Raji (cell line): ENCODE results near the gene NTSR1.

Experiments
- POLR2A ChIP-seq: IDR thresholded peaks from 2 replicates; pipeline ENCODE4 v1.6.1; 2011; ENCODE audit warnings: low read depth, low read length, control low read depth; ENCODE audit not compliant: insufficient read depth

The NTSR1 gene

GRCh38 chr20:62685781-62686555 is 22.7 kb upstream of the NTSR1 start:
- TF ChIP-seq POLR2A = no peak

DNA sequence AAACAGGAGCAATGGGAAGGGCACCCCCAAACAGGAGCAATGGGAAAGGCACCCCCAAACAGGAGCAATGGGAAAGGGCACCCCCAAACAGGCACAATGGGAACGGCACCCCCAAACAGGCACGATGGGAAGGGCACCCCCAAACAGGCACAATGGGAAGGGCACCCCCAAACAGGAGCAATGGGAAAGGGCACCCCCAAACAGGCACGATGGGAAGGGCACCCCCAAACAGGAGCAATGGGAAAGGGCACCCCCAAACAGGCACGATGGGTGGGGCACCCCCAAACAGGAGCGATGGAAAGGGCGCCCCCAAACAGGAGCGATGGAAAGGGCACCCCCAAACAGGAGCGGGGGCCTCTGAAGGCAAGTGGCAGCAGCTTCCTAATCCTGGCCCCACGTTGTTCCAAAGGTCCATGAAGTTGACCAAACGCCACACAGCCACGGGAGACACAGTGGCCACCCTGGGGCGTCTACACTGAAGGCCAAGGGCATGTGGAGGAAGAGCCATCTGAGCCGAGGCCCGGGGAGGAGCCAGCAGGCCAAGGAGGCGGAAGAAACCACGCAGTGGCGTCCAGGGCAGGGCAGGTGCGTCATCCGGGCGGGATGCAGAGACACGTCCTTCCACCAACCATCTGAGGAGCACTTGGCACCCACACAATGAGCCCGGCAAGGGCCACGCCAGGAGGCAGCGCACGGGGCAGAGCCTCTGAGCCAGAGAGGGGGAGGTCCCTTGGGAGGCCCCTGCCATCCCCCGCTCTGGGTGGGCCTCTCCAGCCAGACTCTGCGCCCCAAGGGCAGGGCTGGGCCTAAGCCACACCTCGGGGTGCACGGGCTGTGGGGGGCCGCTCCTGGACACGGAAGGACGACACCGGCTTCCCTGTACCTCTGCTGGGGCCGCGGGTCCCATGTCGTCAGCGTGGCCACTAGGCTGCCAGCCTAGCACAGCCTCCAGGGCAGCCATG is 21.5 kb upstream of the NTSR1 start:
- no peak for TF ChIP-seq POLR2A

GRCh38 chr20:62688083-62688482 is 20.6 kb upstream of the NTSR1 start:
- TF ChIP-seq POLR2A = no peak

DNA sequence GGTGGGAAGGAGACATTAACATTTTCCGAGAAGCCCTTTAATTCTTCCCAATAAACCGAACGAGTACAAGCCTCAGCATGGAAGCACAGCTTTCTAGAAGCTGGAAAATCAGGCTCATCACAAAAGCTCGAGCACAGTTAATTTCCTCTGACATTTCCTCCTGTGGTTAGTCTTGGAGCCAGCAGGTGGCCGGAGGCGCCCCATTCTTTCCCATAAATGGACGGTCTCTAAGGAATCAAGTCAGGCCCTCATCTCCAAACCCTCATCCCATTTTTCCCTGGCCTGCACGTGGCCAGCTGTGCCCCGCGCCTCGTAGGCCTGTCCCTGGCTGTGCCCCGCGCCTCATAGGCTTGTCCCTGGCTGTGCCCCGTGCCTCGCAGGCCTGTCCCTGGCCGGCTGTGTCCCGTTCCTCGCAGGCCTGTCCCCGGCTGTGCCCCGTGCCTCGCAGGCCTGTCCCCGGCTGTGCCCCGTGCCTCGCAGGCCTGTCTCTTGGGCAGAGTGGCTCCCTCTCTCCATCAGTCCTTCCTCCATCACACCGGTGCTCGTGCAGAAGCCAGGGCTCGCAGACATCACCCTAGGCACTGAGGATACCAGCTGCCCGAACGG is 19.7 kb upstream of the NTSR1 start:
- no peak for TF ChIP-seq POLR2A

DNA sequence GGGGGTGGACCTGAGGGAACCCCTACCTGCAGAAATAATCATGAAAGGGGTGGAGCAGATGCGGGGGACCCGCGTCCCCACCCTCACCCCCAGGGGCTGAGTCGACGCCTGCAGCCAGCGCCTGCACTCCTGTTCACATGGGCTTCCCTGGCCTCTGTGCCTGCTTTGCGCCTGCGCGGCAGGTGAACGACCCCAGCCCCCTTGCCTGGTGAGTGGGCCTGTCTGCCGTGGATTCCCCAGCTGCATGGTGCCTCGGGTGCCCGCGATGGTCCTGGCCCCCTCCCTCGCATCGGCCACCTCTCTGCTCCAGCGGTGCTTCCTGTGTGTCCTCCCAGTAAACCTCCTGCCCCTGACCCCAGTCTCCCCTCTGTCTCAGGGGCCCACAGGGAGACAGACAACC is 18.8 kb upstream of the NTSR1 start:
- TF ChIP-seq POLR2A = no peak

DNA sequence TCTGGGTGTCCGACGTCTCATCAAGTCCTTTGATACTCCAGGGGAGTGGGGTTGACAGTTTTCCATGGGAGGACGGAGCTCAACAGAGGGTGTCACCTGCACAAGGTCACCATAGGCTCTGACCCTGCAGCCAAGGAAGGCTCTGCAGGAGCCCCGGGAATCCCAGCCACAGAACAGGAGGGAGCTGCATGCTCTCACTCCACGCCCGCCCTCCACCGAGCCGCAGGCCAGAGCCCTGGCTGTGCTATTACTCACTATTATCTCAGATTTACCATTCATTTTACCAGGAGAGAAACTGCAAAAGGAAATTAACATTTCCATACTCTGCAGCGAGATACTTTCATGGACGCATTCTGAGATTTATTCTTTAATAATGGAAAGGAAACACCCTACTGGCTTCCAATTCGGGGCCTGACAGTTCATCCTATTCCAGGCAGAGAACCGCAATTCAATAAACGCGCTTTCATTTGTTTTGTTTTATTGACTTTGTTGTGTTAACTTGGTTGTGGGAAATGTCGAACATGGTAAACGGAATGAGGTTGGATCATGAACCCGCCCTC is 18.3 kb upstream of the NTSR1 start:
- no peak for TF ChIP-seq POLR2A

DNA sequence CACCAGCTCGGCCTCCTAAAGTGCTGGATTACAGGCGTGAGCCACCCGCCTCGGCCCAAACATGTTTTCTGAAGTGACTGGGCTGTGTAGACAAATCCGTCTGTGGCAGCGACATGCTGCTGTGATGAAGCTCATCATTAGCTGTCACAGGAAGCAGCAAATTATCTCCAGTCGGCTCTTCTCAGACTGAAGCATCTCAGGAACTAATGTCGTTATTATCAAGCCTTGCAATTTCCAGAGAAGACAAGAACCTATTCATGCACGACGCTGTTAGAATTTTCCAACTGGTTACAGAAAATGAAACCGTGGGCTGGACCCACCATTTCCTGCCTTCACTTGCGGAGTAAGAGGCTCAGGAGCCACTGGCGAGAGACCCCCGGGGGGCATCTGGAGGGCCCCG is 17.1 kb upstream of the NTSR1 start:
- TF ChIP-seq POLR2A = no peak

DNA sequence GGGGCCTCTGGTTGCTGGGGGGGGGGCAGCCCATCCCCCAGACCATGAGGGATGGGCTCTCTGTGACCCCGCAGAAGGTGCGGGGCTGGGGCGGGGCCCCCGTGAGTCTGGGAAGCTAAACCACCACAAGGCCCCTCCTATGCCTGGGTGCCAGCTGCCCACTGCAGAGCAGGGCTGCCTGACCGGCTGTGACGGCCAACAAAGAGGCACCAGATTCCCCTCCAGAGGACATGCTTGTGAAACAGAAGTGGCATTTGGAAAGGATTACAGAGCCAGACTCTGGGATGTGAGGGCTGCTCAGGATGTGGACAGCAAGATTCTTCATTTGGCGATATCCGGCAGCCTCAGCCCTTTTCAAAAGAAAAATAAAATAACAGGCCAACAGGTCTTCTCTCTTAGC is 16.5 kb upstream of the NTSR1 start:
- TF ChIP-seq POLR2A = no peak

DNA sequence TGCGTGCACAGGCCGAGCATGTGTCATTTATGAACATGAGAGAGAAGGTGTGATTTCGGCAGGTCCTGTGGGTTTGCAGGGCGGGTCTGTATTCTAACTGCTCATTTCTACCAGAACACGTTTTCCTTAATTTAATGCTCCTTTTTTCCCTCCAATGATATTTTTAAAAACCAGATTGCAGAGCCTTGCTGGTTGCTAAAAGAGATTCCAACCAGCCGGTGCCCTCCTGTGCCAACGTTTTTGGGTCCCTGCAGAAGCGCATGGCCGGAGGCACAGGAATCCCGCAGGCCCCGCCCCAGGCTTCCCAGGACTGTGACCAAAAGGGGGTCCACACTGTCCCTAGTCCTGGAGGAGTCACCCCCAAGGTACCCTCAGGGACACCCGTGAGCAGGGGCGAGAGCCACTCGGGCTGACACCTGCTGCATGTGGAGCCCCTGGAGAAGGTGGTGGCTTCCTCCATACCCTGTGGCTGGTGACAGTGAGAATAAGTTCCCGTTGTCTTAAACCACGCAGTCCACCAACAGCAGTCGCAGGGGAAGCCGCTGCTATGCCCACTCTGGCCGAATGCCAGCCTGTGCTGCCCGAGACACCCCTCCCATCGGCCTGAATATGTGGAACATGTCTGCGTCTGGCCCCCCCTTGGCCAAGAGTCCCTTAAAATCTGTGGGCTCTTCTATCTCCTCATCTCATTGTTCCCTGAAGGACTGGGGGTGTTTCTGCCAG is 15.7 kb upstream of the NTSR1 start:
- TF ChIP-seq POLR2A = no peak

DNA sequence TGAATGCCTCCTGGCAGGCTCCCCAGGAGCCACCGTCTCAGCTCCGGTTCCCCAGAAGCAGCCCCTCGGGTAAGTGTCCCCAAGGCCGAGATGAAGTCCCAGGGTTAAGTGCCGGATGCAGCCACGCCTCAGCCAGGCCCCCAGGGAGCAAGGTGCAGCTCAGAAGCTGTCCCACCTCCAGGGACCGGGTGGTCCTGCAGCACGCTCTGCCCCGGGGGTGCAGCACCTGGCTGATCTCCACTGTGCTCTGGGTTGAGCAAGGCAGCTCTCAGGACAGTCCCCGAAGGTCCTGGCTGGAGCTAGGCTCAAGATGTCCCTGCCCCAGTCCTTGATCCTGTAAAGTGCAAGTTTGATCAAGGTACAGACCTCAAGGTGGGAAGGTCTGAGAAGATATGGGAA is 15.1 kb upstream of the NTSR1 start:
- TF ChIP-seq POLR2A = no peak

DNA sequence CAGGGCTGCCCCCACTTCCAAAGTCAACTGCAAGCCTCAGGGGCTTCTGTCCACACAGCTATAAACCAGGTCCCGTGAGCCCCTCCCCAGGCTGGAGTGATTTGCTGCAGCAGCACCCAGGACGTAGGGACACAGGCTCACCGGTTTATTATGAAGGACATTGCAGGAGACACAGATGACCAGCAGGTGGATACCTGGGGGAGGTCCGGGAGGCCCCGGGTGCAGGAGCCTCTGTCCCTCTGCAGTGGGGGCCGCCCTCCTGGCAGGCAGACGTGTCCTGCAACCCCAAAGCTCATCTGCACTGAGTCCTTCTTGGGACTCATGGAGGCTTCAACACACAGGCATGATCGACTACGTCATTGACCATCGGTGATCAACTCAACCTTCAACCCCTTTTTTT is 14.5 kb upstream of the NTSR1 start:
- TF ChIP-seq POLR2A = no peak

- no peak for TF ChIP-seq POLR2A
Measured at GRCh38 chr20:62694868-62695267, 13.8 kb upstream of the NTSR1 start.

DNA sequence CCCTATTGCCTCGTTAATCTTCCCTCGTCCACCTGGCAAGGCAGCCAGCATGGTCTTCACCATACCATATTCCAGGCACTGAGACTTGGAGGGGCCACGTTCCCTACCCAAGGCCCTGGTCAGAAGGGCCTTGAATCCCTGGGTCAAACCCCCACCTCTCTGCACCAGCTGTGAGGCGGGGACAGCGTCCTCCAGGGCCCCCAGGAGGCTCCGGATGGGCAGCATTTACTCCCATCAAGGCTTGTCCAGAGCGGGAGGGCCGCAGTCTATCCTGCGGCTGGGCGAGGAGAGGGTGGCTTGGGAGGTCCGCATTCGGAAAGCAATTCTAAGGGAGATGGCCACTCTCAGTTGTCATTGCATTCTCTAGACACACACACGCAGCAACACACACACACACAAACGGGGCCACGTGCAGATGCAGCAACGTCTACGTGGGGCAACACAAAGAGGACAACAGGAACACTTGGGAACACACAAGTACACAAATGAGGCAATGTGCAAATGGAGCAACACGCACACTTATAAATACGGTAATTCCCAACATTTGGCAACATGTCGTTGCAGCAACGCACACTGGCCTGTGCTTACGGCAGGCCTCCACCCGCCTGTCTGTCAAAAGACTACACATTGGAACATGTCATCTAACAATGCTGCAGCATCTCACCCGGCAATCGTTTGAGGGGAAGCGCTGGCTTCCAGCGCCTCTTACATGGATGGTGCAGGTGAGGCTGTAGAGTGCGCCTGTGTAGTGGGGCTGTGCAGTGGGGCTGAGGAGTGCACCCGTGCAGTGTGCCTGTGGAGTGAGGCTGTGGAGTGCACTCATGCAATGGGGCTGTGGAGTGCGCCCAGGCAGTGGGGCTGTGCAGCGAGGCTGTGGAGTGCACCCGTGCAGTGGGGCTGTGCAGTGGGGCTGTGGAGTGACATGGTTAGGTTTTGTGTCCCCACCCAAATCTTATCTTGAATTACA is 12.9 kb upstream of the NTSR1 start:
- TF ChIP-seq POLR2A = no peak
